ENCODE data around the gene SLC25A18. TPM values are rescaled to one million over a fixed set of nuclear protein-coding genes. Genes with fewer than 3 reads are reported as not detected.
A peak's percentile ranks its signal among the peaks of the same experiment; 100 is the strongest.

Gene SLC25A18
- total RNA-seq, 4 donors from 2014 or later = 0.93 to 5.3 (median 1.5) TPM

GRCh38 chr22:17589810-17590375, 26.6 kb downstream of the SLC25A18 start:
- TF ChIP-seq EP300 (IDR thresholded peaks at IDR 0.05) = no peak
- no peak for TF ChIP-seq POLR2AphosphoS5 (IDR thresholded peaks at IDR 0.05)
- TF ChIP-seq CTCF (IDR thresholded peaks at IDR 0.05) = no peak
- no peak for TF ChIP-seq POLR2A (IDR thresholded peaks at IDR 0.05)
- WGBS, 2 donors (ENCODE audit: low coverage in 1 of 2) = 83% methylated on average over 4 of the region's 10 CpGs; no CpG with 5 or more reads in 1 of the 2 donors

GRCh38 chr22:17590586-17590985, 27.3 kb downstream of the SLC25A18 start:
- no peak for TF ChIP-seq EP300 (IDR thresholded peaks at IDR 0.05)
- H3K4me1 ChIP-seq = no peaks in the 10 kb centered on the region
- no peaks in the 10 kb centered on the region for H3K27me3 ChIP-seq
- peak overlapping the region in 3 of 4 donors; percentile 25 to 57 (median 47) for H3K27ac ChIP-seq
- no peak overlapping the region for H3K4me3 ChIP-seq
- 60 to 76% methylated on average over 3 to 5 of the region's 5 CpGs for WGBS, 2 donors (ENCODE audit: low coverage in 1 of 2)
- no peak for ATAC-seq
- H3K36me3 ChIP-seq = peaks cover 0 to 60% of the 10 kb centered on the region in 2 donors
- no peaks in the 10 kb centered on the region for H3K9me3 ChIP-seq

More at GRCh38 chr22:17589810-17590375, 26.6 kb downstream of the SLC25A18 start:
- ATAC-seq = no peak
- H3K27me3 ChIP-seq = no peaks in the 10 kb centered on the region
- H3K4me1 ChIP-seq = no peaks in the 10 kb centered on the region
- no peaks in the 10 kb centered on the region for H3K9me3 ChIP-seq
- H3K4me3 ChIP-seq = no peak overlapping the region
- peaks cover 0 to 53% of the 10 kb centered on the region in 2 donors for H3K36me3 ChIP-seq
- peak overlapping the region in 3 of 4 donors; percentile 38 to 57 (median 47) for H3K27ac ChIP-seq

GRCh38 chr22:17592201-17592600, 28.9 kb downstream of the SLC25A18 start:
- Histone ChIP-seq H3K4me1 (no peaks in the 10 kb centered on the region), H3K36me3 (peaks cover 0 to 76% of the 10 kb centered on the region in 2 donors), H3K4me3 (no peak overlapping the region), H3K27ac (peak overlapping the region in 1 of 4 donors; percentile 62), H3K9me3 (no peaks in the 10 kb centered on the region), H3K27me3 (no peaks in the 10 kb centered on the region)
- TF ChIP-seq CTCF (IDR thresholded peaks at IDR 0.05) = no peak
- TF ChIP-seq POLR2AphosphoS5 (IDR thresholded peaks at IDR 0.05) = no peak
- no peak for TF ChIP-seq POLR2A (IDR thresholded peaks at IDR 0.05)
- TF ChIP-seq EP300 (IDR thresholded peaks at IDR 0.05) = no peak
- WGBS, 2 donors (ENCODE audit: low coverage in 1 of 2) = 80 to 95% methylated on average over 1 to 4 of the region's 5 CpGs
- no peak for ATAC-seq

GRCh38 chr22:17596226-17596625, 32.9 kb downstream of the SLC25A18 start:
- H3K36me3 ChIP-seq = peaks cover 0 to 100% of the 10 kb centered on the region in 2 donors
- H3K4me1 ChIP-seq = no peaks in the 10 kb centered on the region

GRCh38 chr22:17597217-17597616, 33.9 kb downstream of the SLC25A18 start:
- no peaks in the 10 kb centered on the region for H3K27me3 ChIP-seq
- no peak overlapping the region for H3K4me3 ChIP-seq
- ATAC-seq = peak; percentile 48
- 87 to 100% methylated on average over 1 to 2 of the region's 2 CpGs for WGBS, 2 donors (ENCODE audit: low coverage in 1 of 2)
- H3K36me3 ChIP-seq = peaks cover 0 to 94% of the 10 kb centered on the region in 2 donors
- TF ChIP-seq POLR2AphosphoS5 (IDR thresholded peaks at IDR 0.05) (no peak), EP300 (IDR thresholded peaks at IDR 0.05) (no peak), CTCF (IDR thresholded peaks at IDR 0.05) (no peak), POLR2A (IDR thresholded peaks at IDR 0.05) (no peak)
- no peaks in the 10 kb centered on the region for H3K4me1 ChIP-seq
- peak overlapping the region in 2 of 4 donors; percentile 56 to 77 for H3K27ac ChIP-seq
- no peaks in the 10 kb centered on the region for H3K9me3 ChIP-seq

More at GRCh38 chr22:17596226-17596625, 32.9 kb downstream of the SLC25A18 start:
- Histone ChIP-seq H3K4me3 (no peak overlapping the region), H3K27ac (peak overlapping the region in 1 of 4 donors; percentile 77), H3K9me3 (no peaks in the 10 kb centered on the region), H3K27me3 (no peaks in the 10 kb centered on the region)
- WGBS, 2 donors (ENCODE audit: low coverage in 1 of 2) = 94% methylated on average over 6 of the region's 6 CpGs; no CpG with 5 or more reads in 1 of the 2 donors
- TF ChIP-seq CTCF (IDR thresholded peaks at IDR 0.05) (no peak), POLR2A (IDR thresholded peaks at IDR 0.05) (no peak), EP300 (IDR thresholded peaks at IDR 0.05) (no peak)
- no peak for ATAC-seq
